GM19452 (cell line): ENCODE data around the gene ASB2.

Source experiments
- ATAC-seq: cut with Tn5 transposase; IDR thresholded peaks from one replicate; pipeline ENCODE4 v1.9.1; 2021; ENCODE audit not compliant: unreplicated experiment

Gene ASB2

GRCh38 chr14:93964281-93964680 lies 12.1 kb downstream of the ASB2 start:
- no peak for ATAC-seq

DNA sequence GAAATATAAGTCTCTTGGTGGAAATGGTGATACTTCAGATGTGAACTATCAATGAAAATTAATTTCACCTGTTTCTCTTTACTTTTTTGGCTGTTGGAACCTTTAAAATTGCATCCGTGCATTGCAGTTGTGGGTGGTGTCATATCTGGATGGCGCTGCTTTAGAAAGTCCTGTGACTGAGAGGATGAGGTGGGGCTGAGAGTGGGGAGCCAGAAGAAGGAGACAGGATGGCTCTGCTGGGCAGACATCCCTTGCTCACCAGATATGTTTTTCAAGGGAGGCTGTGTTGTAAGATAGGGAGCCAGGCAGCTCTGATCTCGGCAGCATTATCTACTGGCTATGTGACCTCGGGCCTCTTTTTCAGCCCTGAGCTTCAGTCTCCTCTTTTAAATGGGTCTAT lies 12.7 kb downstream of the ASB2 start:
- no peak for ATAC-seq

- peak; percentile 54 for ATAC-seq
Observed at GRCh38 chr14:93962701-93963601, 13.4 kb downstream of the ASB2 start.

DNA sequence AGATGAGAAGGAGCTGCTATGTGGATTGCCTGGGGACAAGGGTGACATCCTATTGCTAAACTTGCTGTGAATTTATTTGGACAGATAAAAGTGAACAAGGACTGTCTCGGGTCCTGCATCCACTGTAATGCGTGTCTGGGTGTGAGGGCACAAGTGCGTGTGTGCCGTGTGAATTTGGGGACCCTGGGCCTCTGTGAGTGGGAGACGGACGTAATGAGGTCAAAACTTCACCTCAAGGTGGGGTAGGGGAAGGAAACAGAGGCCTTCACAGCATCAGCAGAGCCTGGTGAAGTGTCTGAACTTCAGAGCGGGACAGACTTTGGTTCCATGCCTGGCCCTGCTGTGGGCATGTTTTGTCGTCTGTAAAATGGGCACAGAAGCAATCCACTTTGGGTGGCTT lies 14.8 kb downstream of the ASB2 start:
- ATAC-seq = no peak

DNA sequence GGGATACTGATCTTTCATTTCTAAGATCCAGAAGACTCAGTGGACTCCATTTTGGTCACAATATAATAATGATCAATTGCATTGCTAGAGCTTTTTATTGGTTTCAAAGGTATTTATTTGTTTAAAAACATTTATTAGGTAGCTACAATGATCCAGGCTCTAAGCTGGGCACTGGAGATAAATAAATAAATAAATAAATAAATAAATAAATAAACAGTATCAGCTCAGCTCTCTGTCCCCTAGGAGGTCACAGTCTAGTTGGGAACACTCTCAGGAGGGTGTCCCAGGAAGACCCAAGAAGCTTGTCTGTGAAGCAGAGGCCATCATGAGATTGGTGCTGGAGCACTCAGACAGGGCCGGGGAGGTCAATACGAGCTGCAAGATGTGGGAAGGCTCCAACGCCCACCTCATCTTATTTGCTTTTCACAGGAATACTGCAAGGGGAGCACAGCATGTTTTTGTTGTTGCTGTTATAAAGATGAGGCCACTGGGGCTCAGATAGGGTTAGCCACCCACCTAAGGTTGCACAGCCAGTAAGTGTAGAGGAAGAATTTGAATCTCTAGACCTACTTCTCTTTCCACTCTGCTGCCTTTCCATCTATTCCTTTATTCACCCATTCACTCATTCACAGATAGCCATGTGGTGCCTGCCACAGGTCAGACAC lies 15.5 kb downstream of the ASB2 start:
- no peak for ATAC-seq

- no peak for ATAC-seq
Observed at GRCh38 chr14:93960108-93960475, 16.3 kb downstream of the ASB2 start.

GRCh38 chr14:93959239-93960107 lies 16.9 kb downstream of the ASB2 start:
- ATAC-seq = peak; percentile 71

DNA sequence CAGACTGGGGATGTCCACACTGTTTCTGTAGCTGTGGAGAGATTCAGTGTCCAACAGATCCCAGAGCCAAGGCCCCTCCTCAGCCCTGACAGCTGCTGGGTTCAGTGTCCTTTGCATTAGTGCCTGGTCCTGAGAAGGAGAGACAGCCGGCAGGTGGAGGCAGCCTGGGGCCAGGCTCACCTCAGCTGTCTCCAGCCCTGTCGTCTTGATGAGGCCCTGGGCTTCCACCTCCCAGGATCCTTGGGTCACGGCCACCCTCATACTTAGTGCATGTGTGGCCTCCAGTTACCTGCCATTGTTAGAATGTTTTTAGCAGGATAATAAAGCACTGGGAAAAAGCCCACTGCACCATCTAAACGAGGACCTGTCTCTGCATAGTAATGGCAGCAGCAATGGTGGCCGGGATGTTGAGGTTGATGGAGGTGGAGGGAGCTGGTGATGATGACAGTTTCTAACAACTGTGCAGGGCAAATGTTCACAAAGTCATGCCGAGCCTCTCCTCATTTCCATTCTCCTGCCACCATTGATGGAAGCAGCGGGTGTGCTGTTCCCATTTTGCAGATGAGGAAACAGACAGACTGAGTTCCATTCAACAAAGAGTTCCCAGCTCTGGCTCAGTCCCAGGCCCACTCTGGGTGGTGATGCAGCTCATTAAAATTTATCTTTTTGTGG lies 17.7 kb downstream of the ASB2 start:
- no peak for ATAC-seq

DNA sequence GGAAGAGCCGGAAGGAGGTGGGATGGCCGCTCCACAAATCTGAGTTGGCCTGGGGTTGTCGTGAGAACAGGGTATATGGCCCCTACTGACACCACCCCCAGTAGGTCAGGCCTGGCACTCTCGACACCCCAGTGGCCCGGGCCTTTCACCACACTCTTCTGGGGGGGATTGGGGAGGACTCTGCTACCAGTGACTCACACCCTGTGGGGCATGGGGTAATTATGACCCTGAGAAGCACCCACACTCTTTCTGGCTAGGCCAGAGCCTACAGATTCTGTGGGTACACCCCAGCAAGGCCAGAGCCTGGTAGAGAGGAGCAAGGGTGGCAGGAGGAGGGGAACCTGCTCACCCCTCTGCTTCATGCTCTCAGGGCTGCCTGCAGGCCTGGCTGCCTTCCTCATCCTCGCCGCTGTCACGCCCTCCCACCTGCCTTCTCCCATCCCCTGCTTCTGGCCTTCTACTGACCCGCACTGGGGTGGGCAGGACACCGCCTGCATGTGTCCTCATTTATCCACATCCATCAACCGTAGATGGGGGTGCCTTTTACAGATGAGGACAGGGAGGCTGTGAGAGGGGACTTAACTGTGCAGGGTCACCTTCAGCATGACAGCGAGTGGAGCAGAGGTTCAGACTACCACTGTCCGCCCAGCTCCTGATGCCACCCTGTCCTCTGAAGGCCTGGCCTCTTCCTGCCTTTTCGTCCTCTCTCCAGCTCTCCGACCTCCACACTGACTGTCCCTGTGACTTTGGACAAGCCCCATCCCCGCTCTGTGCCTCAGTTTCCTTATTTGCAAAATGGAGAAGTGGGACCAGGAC lies 18.4 kb downstream of the ASB2 start:
- no peak for ATAC-seq

- ATAC-seq = no peak
Observed at GRCh38 chr14:93957333-93957710, 19.0 kb downstream of the ASB2 start.

GRCh38 chr14:93956514-93957332 lies 19.6 kb downstream of the ASB2 start:
- no peak for ATAC-seq

- no peak for ATAC-seq
Observed at GRCh38 chr14:93955850-93956481, 20.4 kb downstream of the ASB2 start.

- ATAC-seq = peak; percentile 30
Observed at GRCh38 chr14:93954900-93955849, 21.2 kb downstream of the ASB2 start.

DNA sequence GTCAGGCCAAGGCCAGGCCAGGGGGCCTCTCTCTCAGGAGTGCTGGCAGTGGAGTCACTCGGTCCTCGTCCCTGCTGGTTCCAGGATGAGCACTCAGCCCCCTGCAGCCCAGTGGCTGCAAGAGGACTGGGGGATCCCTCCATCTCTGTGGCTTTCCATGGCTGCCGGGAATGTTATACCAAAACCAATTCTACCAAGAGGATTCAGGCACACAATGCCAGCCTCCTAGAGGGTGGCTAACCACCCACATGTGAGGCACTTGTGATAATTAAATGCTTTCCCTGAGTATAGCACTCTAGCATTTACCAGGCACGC lies 21.9 kb downstream of the ASB2 start:
- no peak for ATAC-seq

DNA sequence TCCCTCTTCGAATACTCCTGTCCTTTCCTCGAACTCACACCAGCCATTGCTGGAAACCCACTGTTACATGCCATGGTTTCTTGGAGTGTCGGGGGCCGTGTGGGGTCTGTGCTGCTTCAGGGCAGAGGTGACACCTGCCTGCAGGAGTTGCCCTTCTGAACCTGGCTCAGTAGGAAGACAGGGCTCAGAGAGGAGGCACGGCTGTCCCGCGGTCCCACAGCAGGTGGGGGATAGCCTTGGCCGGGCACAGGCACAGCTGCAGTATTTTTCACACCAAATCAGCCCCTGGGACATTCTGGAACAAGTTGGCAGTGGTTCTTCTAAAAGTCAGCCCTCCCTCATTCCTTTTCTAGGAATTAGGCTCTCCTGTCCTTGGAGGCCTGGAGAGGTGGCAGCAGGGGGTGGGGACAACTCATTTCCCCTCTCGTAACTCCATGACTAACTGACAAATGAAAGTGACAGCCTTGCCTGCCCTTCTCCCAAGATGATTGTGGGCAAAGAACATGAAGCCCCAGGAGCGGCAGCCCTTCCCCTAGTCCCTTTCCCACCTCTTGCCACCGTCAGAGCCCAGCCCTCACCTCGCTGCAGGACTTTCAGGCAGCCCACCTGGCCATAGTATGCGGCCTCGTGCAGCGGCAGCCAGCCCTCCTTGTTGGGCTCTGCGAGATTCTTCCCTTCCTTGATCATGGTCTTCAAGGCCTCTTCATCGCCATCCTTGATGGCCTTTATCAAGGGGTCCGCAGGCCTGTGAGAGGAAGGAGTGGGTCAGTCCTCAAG lies 22.4 kb downstream of the ASB2 start:
- no peak for ATAC-seq

DNA sequence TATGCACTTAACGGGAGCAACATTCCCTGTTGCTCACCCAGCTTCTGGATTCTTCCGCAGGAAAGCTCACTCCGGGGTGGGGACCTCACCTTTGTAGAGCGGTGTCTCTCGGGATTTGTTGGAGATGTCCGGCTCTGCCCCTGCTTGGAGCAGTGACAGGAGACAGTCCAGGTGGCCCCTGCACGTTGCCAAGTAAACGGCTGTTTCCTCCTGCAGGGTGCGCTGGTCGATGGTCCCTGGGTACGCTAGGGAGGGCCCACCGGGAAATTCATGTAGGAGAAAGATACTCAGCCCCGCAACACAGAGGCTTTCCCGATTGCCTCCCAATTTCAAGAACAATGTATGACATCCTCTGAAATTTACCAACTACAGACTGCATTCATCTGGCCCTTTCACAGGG lies 23.1 kb downstream of the ASB2 start:
- ATAC-seq = no peak

DNA sequence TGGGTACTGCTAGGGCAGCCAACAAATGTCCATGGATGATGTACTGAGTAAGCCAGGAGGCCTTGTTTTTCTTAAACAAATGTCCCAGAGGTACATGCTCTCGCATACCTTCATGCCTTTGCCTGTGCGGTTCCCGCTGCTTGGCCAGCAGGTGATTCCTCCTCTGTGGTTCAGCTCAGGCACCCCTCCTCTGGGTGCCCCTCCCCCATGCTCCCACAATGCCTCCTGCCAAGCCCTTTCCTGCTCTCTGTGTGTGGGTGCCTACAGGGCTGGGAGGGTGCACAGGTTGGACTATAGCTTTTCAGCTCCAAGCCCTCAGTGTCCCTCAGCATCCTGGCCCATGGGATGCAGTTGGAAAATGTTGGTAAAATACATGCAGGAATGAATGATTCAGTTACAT lies 23.5 kb downstream of the ASB2 start:
- no peak for ATAC-seq
